PFSK-1 (cell line): ENCODE results near the gene COA4.

Experiments
- FOXP2 ChIP-seq: optimal IDR thresholded peaks from 2 replicates; pipeline ENCODE3; 2011; ENCODE audit warnings: borderline replicate concordance, control low read depth, inconsistent platforms; ENCODE audit not compliant: insufficient read depth; ENCODE audit errors: extremely low read length, extremely low read depth
- POLR2AphosphoS5 ChIP-seq: IDR thresholded peaks from 2 replicates; pipeline ENCODE4 v1.6.1; 2012; ENCODE audit warnings: low read depth, mild to moderate bottlenecking, control low read depth, low read length, moderate library complexity
- TAF1 ChIP-seq: IDR thresholded peaks from 2 replicates; pipeline ENCODE4 v1.6.1; 2012; ENCODE audit warnings: low read length, control low read depth, borderline replicate concordance; ENCODE audit not compliant: insufficient read depth
- TF ChIP-seq, protein P1 (sequence below), 2 experiments: IDR thresholded peaks; 2 replicates each; pipeline versions ENCODE4 v1.6.1 to v1.8.0; 2011 to 2012; ENCODE audit warnings: low read depth in 2 of 2, low read length in 2 of 2, control low read depth in 1 of 2, inconsistent platforms in 1 of 2, mild to moderate bottlenecking in 1 of 2, moderate library complexity in 1 of 2; ENCODE audit not compliant: insufficient read depth in 1 of 2

DNA sequence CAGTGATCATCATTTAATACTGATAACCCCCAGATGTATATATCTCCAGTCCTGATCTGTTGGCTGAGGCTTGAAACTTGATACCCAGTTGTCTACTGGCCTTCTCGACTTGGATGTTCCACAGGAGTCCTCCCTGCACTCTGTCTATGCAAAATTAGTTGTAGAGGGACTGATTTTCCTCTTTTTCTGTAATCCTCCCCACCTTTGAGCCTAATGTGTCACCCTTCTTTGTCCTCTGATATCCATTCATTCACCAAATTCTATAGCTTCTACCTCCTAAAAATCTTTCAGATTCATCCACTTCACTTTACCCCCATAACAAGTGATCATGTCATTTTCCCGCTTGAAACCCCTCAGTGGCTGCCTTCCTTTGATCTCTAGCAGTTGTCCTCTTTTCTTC, 16.4 kb downstream of the COA4 start:
- TF ChIP-seq POLR2AphosphoS5 (no peak), TAF1 (no peak), FOXP2 (no peak)
- TF ChIP-seq, protein P1, sequence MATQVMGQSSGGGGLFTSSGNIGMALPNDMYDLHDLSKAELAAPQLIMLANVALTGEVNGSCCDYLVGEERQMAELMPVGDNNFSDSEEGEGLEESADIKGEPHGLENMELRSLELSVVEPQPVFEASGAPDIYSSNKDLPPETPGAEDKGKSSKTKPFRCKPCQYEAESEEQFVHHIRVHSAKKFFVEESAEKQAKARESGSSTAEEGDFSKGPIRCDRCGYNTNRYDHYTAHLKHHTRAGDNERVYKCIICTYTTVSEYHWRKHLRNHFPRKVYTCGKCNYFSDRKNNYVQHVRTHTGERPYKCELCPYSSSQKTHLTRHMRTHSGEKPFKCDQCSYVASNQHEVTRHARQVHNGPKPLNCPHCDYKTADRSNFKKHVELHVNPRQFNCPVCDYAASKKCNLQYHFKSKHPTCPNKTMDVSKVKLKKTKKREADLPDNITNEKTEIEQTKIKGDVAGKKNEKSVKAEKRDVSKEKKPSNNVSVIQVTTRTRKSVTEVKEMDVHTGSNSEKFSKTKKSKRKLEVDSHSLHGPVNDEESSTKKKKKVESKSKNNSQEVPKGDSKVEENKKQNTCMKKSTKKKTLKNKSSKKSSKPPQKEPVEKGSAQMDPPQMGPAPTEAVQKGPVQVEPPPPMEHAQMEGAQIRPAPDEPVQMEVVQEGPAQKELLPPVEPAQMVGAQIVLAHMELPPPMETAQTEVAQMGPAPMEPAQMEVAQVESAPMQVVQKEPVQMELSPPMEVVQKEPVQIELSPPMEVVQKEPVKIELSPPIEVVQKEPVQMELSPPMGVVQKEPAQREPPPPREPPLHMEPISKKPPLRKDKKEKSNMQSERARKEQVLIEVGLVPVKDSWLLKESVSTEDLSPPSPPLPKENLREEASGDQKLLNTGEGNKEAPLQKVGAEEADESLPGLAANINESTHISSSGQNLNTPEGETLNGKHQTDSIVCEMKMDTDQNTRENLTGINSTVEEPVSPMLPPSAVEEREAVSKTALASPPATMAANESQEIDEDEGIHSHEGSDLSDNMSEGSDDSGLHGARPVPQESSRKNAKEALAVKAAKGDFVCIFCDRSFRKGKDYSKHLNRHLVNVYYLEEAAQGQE (IDR thresholded peaks at IDR 0.05; ENCODE audit: insufficient read depth in 1 of 2, low read depth in 2 of 2, low read length in 2 of 2), result no peak
